ENCODE data around the gene PRR11.
"Not testable (repeated sequence)": the region's sequence is repeated elsewhere in the genome, so short reads cannot be mapped to it uniquely, and the experiment has no call there.

PRR11 gene

DNA sequence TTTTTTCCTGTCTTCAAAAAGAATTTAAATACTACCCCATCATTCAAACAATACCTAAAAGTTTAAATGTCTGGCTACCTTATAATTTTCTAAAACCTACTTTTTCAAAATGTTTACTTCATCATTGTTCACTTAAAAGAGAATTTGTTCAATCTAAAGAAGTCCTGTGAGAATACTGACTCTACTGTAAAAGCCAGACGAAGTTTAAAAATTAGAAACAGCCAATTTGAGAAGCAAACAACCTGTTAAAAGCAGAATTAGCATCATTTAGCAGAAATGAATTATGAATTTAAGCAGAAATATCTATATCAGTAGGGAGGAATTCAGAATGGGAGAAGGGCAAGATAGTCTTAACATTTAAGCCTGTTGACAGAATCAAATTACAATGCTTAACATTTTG, 2.6 kb upstream of the PRR11 start:
- DNase-seq (ENCODE audit: low spot score) = no peak

DNA sequence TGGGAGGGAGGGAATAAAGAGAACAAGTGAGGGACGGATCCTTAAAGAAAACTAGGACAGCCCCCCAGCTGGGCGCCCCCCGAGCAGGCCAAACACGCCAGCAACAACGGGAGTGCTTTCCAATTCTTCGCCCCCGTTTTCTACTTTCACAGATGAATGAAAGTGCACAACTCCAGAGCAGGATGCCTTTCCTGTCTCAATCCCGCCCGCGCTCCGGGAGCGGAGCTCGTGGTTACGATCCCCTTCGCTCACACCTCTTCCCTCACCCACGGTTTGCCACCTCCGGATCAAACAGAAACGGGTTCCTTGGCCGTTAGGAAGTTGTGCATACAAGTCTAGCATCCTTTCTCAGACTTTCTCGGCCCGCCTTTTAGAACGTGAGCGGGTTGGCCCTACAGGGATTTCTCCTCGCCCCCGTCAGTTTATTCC, 1.2 kb upstream of the PRR11 start:
- DNase-seq (ENCODE audit: low spot score) = peak; percentile 69

DNA sequence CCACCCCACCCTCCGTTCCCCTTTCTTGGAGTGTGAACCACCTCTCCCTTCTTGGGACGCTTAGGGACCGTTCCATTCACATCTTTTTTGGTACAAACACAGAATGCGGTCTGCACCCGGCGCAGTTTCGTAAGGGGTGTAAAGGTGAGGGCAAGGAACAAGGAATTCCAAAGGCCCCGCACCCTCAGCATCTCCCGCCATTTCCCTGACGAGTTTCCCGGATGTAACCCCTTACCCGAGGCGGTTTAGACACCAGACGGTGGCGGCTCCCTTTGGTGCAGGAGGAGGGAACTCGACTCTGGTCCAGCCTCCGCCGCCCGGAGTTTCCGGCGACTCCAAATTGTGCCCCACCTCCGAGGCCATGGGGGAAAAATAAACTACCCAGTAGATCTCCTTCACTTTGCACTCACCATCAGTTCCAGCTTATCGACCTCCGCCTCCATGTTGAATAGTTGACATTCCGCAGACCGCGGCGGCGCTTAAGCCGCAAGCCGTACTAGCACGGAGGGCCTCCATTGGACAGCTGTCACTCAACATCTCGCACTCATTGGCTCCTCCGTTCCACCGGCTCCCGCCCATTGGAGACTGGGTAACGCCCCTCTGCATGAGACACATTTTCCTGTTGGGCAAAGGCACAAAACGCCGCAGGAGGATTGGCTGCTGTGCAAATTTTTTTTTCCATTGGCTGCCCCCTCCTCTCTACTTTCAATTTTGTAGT, 666 bp upstream of the PRR11 start, which contains the start of gene SKA2:
Gene SKA2, minus strand, starts transcription at position 466 of the 718 bp plus-strand sequence. Its CDS starts 23 bp downstream, at position 443.
- DNase-seq (ENCODE audit: low spot score) = no peak

GRCh38 chr17:59160157-59161025, 4.8 kb downstream of the PRR11 start:
- no peak for DNase-seq (ENCODE audit: low spot score)

DNA sequence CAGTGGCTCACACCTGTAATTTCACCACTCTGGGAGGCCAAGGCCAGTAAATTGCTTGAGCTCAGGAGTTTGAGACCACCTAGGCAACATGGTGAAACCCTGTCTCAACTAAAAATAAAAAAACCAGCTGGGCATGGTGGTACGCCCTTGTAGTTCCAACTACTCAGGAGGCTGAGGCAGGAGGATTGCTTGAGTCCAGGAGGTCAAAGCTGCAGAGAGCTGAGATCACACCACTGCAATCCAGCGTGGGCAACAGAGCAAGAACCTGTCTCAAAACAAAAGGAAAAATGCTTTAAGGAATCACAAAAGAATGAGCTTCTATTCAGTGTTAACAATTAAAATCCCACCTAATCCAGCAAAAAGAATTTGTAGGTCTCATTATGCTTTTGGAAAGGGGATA, 5.9 kb downstream of the PRR11 start:
- no peak for DNase-seq (ENCODE audit: low spot score)

- DNase-seq (ENCODE audit: low spot score) = peak; percentile 66
Measured at GRCh38 chr17:59165933-59166342, 10.4 kb downstream of the PRR11 start.

DNA sequence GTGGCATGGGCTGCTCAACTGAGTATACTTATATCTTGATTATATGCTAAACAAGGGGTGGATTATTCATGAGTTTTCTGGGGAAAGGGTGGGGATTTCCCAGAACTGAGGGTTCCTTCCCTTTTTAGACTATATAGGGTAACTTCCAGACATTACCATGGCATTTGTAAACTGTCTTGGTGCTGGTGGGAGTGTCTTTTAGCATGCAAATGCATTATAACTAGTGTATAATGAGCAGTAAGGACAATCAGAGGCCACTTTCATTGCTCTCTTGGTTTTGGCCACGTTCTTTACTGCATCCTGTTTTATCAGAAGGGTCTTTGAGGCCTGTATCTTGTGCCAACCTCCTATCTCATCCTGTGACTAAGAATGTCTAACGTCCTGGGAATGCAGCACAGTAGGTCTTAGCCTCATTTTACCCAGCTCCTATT, 12.0 kb downstream of the PRR11 start:
- DNase-seq (ENCODE audit: low spot score) = peak; percentile 34

DNA sequence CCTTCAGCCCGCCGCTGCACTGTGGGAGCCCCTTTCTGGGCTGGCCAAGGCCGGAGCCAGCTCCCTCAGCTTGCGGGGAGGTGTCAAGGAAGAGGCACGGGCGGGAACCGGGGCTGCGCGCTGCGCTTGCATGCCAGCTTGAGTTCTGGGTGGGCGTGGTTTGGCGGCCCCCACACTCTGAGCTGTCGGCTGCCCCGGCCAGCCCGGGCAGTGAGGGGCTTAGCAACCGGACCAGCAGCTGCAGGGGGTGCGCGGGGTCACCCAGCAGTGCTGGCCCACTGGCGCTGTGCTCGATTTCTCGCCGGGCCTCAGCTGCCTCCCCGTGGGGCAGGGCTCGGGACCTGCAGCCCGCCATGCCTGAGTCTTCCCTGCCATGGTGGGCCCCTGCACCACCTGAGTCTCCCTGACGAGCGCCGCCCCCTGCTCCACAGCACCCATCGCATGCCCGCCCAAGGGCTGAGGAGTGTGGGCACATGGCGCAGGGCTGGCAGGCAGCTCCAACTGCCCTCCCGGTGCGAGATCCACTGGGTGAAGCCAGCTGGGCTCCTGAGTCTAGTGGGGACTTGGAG, 17.0 kb downstream of the PRR11 start:
- no peak for DNase-seq (ENCODE audit: low spot score)

- no peak for DNase-seq (ENCODE audit: low spot score)
Measured at GRCh38 chr17:59174671-59175070, 19.1 kb downstream of the PRR11 start.

- DNase-seq (ENCODE audit: low spot score) = no peak
Measured at GRCh38 chr17:59175076-59175475, 19.5 kb downstream of the PRR11 start.

- no peak for DNase-seq (ENCODE audit: low spot score)
Measured at GRCh38 chr17:59178266-59178985, 22.9 kb downstream of the PRR11 start.

DNA sequence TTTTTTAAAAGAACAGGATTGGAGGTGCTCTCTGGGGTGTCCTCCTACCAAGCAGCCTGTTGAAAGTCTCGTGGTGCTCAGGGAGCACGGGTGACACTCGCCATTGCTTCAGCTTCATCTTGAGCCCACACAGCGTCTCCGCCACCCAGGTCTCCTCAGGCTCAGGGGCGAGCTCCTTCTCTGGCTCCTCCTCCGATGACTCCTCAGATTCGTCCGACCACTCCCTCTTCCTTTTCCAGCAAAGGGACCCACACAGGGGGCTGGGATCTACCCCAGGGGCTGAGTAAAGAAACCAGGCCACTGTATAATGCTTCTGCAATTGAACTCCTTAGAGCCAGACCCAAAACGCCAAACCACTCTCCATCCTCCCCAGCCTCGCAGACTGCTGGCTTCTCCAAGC, 24.1 kb downstream of the PRR11 start:
- not testable (repeated sequence) for DNase-seq (ENCODE audit: low spot score)

DNA sequence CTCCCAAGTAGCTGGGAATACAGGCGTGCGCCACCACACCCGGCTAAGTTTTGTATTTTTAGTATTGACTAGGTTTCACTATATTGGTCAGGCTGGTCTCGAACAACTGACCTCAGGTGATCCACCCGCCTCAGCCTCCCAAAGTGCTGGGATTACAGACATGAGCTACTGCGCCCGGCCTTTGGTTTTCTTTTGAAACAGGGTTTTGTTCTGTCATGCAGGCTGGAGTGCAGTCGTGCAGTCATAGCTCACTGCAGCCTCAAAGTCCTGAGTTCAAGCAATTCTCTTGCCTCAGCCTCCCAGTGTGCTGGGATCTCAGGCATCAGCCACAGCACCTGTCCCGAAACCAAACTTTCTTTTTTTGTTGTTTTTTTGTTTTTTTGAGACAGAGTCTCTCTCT, 25.1 kb downstream of the PRR11 start:
- DNase-seq (ENCODE audit: low spot score) = no peak

DNA sequence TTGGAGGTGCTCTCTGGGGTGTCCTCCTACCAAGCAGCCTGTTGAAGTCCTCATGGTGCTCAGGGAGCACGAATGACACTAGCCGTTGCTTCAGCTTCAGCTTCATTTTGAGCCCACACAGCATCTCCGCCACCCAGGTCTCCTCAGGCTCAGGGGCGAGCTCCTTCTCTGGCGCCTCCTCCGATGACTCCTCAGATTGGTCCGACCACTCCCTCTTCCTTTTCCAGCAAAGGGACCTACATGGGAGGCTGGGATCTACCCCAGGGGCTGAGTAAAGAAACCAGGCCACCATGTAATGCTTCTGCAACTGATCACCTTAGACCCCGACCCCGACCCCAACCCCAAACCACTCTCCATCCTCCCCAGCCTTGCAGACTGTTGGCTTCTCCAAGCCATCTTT, 25.9 kb downstream of the PRR11 start:
- DNase-seq (ENCODE audit: low spot score) = no peak

GRCh38 chr17:59185997-59186396, 30.5 kb downstream of the PRR11 start:
- no peak for DNase-seq (ENCODE audit: low spot score)

- no peak for DNase-seq (ENCODE audit: low spot score)
Measured at GRCh38 chr17:59186850-59187249, 31.3 kb downstream of the PRR11 start.

- no peak for DNase-seq (ENCODE audit: low spot score)
Measured at GRCh38 chr17:59190806-59191205, 35.3 kb downstream of the PRR11 start.

DNA sequence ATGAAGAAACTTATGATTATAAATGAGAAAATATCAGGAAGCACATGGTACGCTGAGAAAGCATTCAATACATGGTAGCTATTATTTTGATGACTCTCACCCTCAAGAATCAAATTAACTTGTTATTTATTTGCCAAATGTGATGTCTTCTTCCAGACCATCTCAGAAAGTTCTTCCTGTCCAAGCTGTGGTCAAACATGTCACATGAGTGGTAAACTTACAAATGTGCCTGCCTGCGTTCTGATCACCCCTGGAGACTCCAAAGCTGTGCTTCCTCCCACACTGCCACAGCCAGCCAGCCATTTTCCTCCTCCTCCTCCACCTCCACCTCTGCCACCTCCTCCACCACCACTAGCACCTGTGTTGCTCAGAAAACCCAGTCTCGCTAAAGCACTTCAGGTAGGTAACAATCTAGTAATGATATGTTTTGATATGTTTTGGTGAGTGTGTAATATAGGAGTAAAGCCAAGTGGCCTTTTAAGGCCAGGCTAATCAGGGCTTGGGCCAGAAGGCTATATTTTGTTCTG, 37.9 kb downstream of the PRR11 start:
- DNase-seq (ENCODE audit: low spot score) = no peak

GRCh38 chr17:59199398-59199797, 43.9 kb downstream of the PRR11 start:
- DNase-seq (ENCODE audit: low spot score) = no peak

DNA sequence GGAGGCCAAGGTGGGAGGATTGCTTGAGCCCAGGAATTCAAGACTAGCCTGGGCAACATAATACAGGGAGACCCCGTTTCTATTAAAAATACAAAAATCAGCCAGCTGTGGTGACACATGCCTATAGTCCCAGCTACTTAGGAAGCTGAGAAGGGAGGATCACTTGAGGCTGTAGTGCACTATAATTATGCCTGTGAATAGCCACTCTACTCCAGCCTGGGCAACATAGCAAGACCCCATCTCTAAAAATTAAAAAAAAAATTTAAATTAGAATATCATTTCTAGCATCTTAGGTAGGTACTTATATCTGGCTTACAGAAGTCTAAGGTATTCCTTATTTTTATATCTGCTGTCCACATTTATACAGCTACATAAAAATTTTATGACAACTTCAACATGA, 46.8 kb downstream of the PRR11 start:
- no peak for DNase-seq (ENCODE audit: low spot score)

- DNase-seq (ENCODE audit: low spot score) = no peak
Measured at GRCh38 chr17:59219370-59219769, 63.8 kb downstream of the PRR11 start.

GRCh38 chr17:59219992-59220327, 64.4 kb downstream of the PRR11 start:
- DNase-seq (ENCODE audit: low spot score) = no peak
